Embryonic facial prominence (tissue), 1 donor: ENCODE measurements around the gene RYK.

ENCODE experiments used
- DNase-seq: peaks from one replicate; pipeline ENCODE4 v3.0.0-alpha.2; 2016; ENCODE audit errors: extremely low spot score

The RYK gene

GRCh38 chr3:134149286-134149685, 101.4 kb downstream of the RYK start:
- DNase-seq: no peak

GRCh38 chr3:134148534-134148933, 102.1 kb downstream of the RYK start:
- no peak for DNase-seq

GRCh38 chr3:134147411-134147810, 103.2 kb downstream of the RYK start:
- DNase-seq: no peak

GRCh38 chr3:134146666-134147065, 104.0 kb downstream of the RYK start:
- DNase-seq: no peak

- no peak for DNase-seq
Observed at GRCh38 chr3:134145183-134145582, 105.5 kb downstream of the RYK start.

GRCh38 chr3:134144694-134145093, 106.0 kb downstream of the RYK start:
- no peak for DNase-seq

- DNase-seq: no peak
Observed at GRCh38 chr3:134143828-134144401, 106.7 kb downstream of the RYK start.

- DNase-seq: no peak
Observed at GRCh38 chr3:134136604-134137003, 114.1 kb downstream of the RYK start.

GRCh38 chr3:134134698-134135415, 115.8 kb downstream of the RYK start:
- no peak for DNase-seq

GRCh38 chr3:134134240-134134639, 116.4 kb downstream of the RYK start:
- no peak for DNase-seq

- no peak for DNase-seq
Observed at GRCh38 chr3:134132961-134133360, 117.7 kb downstream of the RYK start.

GRCh38 chr3:134126153-134126552, 124.5 kb downstream of the RYK start:
- DNase-seq: no peak

- DNase-seq: no peak
Observed at GRCh38 chr3:134114726-134115125, 135.9 kb downstream of the RYK start.

GRCh38 chr3:134111616-134112015, 139.0 kb downstream of the RYK start:
- DNase-seq: no peak

- DNase-seq: no peak
Observed at GRCh38 chr3:134110963-134111362, 139.7 kb downstream of the RYK start.
